Islet of Langerhans (tissue), 1 donor: Measurements from ENCODE around the gene MED15.
A peak's percentile ranks its signal among the peaks of the same experiment; 100 is the strongest.

Experiments
- FAIRE-seq: peaks from one replicate; lab custom pipeline; 2011; peaks lifted over from hg19 to GRCh38; lab: Jason Lieb, UNC

The MED15 gene

GRCh38 chr22:20511578-20512229, 4.3 kb downstream of the MED15 start:
- no peak for FAIRE-seq

GRCh38 chr22:20514658-20515406, 7.4 kb downstream of the MED15 start:
- no peak for FAIRE-seq

GRCh38 chr22:20516399-20516798, 9.0 kb downstream of the MED15 start:
- FAIRE-seq: no peak

- FAIRE-seq: no peak
Observed at GRCh38 chr22:20517422-20517821, 10.0 kb downstream of the MED15 start.

GRCh38 chr22:20517841-20518592, 10.6 kb downstream of the MED15 start:
- FAIRE-seq: no peak

GRCh38 chr22:20519558-20519957, 12.1 kb downstream of the MED15 start:
- no peak for FAIRE-seq

GRCh38 chr22:20520093-20520511, 12.7 kb downstream of the MED15 start:
- FAIRE-seq: no peak

- FAIRE-seq: no peak
Observed at GRCh38 chr22:20522134-20523004, 15.0 kb downstream of the MED15 start.

GRCh38 chr22:20523086-20523983, 15.9 kb downstream of the MED15 start:
- FAIRE-seq: no peak

GRCh38 chr22:20524004-20524481, 16.6 kb downstream of the MED15 start:
- peak; percentile 88 for FAIRE-seq

- no peak for FAIRE-seq
Observed at GRCh38 chr22:20525048-20525447, 17.6 kb downstream of the MED15 start.

GRCh38 chr22:20526305-20526627, 18.9 kb downstream of the MED15 start:
- FAIRE-seq: no peak

- FAIRE-seq: no peak
Observed at GRCh38 chr22:20526628-20527355, 19.4 kb downstream of the MED15 start.

GRCh38 chr22:20528405-20528978, 21.1 kb downstream of the MED15 start:
- no peak for FAIRE-seq

- no peak for FAIRE-seq
Observed at GRCh38 chr22:20530368-20531153, 23.2 kb downstream of the MED15 start.

GRCh38 chr22:20531154-20531403, 23.7 kb downstream of the MED15 start:
- no peak for FAIRE-seq

- no peak for FAIRE-seq
Observed at GRCh38 chr22:20531404-20532201, 24.2 kb downstream of the MED15 start.

GRCh38 chr22:20532256-20532993, 25.0 kb downstream of the MED15 start:
- no peak for FAIRE-seq
